Measurements from ENCODE around the gene CTNNA3. TPM values are rescaled to one million over a fixed set of nuclear protein-coding genes. Genes with fewer than 3 reads are reported as not detected.
A peak's percentile ranks its signal among the peaks of the same experiment; 100 is the strongest.

CTNNA3 gene
- total RNA-seq, 6 experiments from 2014 or later, result 0.19 to 3.6 (median 1.2) TPM

DNA sequence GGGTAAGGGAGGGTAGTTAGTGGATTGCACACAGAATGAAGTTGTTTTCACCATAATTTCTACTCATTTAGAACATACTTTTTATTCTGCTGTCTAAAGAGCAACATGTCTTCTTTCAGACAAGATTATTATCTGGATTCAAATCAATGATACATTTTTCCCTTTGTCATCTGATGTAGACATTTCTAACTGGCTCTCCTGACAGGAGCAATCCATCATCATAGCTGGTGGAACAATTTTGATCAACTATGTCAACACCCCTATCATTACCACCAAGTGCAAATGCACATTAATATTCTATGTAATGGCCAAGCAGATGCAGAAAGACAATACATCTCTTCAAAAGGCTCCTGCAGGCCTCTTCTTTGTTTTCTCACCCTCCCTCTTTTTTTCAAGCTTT, 1443.0 kb downstream of the CTNNA3 start:
- Histone ChIP-seq H3K4me1 (no peaks in the 10 kb centered on the region), H3K36me3 (no peaks in the 10 kb centered on the region), H3K9me3 (no peaks in the 10 kb centered on the region), H3K27ac (no peak overlapping the region), H3K4me3 (no peak overlapping the region), H3K27me3 (no peaks in the 10 kb centered on the region)
- no peak for ATAC-seq
- intact Hi-C loops (cut with DNase I), result no loop called here
- TF ChIP-seq, protein P1, sequence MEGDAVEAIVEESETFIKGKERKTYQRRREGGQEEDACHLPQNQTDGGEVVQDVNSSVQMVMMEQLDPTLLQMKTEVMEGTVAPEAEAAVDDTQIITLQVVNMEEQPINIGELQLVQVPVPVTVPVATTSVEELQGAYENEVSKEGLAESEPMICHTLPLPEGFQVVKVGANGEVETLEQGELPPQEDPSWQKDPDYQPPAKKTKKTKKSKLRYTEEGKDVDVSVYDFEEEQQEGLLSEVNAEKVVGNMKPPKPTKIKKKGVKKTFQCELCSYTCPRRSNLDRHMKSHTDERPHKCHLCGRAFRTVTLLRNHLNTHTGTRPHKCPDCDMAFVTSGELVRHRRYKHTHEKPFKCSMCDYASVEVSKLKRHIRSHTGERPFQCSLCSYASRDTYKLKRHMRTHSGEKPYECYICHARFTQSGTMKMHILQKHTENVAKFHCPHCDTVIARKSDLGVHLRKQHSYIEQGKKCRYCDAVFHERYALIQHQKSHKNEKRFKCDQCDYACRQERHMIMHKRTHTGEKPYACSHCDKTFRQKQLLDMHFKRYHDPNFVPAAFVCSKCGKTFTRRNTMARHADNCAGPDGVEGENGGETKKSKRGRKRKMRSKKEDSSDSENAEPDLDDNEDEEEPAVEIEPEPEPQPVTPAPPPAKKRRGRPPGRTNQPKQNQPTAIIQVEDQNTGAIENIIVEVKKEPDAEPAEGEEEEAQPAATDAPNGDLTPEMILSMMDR (IDR thresholded peaks at IDR 0.05), result no peak
- TF ChIP-seq POLR2A (IDR thresholded peaks at IDR 0.05), result no peak
- no peak for DNase-seq

DNA sequence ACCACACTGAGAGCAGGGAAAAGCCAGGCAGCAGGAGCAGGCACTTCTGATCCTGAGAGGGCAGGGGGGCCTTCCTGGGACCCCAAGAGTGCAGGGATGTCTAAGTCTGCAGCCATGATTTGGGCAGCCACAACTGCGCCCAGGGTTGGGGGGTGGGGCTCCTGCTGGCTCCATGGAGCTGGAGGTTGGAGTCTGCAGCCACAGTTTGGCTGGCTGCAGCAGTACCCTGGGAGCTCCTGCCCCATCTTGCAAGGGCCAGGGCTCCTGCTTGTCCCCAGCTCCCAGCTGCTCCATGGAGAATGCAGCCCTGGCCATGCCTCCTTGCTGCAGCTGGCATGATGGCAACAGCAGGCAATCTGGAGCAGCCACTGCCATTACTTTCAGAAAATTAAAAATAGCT, 1449.8 kb downstream of the CTNNA3 start:
- no CpG with 5 or more reads among the region's 1 CpG for WGBS (ENCODE audit: insufficient coverage, low coverage, low lambda C conversion rate, missing lambda C conversion rate)
- Histone ChIP-seq H3K27ac (no peak overlapping the region), H3K36me3 (no peaks in the 10 kb centered on the region), H3K4me3 (no peak overlapping the region), H3K9me3 (no peaks in the 10 kb centered on the region), H3K4me1 (no peaks in the 10 kb centered on the region), H3K27me3 (no peaks in the 10 kb centered on the region)
- TF ChIP-seq POLR2A (IDR thresholded peaks at IDR 0.05), result no peak
- TF ChIP-seq, protein P1 (IDR thresholded peaks at IDR 0.05), result no peak
- ATAC-seq (peak in 1 of 4 donors; percentile 18), DNase-seq (no peak)
- intact Hi-C loops (cut with DNase I), result no loop called here

DNA sequence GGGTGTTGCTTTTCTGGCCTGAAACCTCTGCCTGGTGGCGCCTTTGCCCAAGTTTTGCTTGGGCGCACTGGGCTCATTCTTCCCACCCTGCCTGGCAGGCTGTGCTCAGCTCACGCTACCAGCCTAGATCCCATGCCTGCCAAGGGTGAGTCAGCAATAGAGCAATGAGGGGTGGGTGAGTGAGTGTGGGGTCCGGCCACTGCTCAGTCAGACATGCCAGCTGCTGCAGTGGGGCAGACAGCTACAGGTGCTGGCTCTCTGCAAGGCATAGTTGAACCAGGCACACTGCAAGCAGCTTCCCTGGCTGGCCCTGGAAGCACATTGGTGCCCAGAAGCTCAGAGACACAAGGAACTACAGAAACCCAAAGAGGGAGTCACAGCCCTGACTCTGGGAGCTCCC, 1451.0 kb downstream of the CTNNA3 start:
- no peak for TF ChIP-seq POLR2A (IDR thresholded peaks at IDR 0.05)
- TF ChIP-seq, protein P1 (IDR thresholded peaks at IDR 0.05), result no peak
- Histone ChIP-seq H3K36me3 (no peaks in the 10 kb centered on the region), H3K4me1 (no peaks in the 10 kb centered on the region), H3K27me3 (no peaks in the 10 kb centered on the region), H3K4me3 (no peak overlapping the region), H3K27ac (no peak overlapping the region), H3K9me3 (no peaks in the 10 kb centered on the region)
- DNase-seq (no peak), ATAC-seq (no peak)
- intact Hi-C loops (cut with DNase I), result no loop called here
- WGBS (ENCODE audit: insufficient coverage, low coverage, low lambda C conversion rate, missing lambda C conversion rate), result 83% methylated on average over 3 of the region's 4 CpGs

DNA sequence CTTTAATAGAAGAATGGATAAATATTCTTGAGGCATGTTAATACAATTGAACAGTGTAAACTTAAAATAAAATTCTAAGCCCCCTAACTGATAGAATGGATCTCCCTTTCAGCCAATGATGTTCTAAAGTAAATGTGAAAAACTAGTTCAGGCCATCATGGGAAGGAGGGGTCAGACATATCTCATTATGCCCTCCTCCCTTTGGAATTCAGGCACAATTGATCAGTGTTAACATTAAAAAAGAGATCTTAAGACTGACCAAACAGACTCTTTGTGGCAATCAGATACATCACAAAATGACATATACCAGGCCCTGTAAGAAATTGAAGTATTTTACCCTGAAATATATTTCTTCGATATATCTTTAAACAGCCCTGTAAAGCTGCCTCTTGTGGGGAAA, 1453.1 kb downstream of the CTNNA3 start:
- ATAC-seq (no peak), DNase-seq (no peak)
- TF ChIP-seq POLR2A (IDR thresholded peaks at IDR 0.05), result no peak
- TF ChIP-seq, protein P1 (IDR thresholded peaks at IDR 0.05), result no peak
- H3K36me3 ChIP-seq, result no peaks in the 10 kb centered on the region
- WGBS (ENCODE audit: insufficient coverage, low coverage, low lambda C conversion rate, missing lambda C conversion rate), result 75% methylated on average over 1 of the region's 1 CpG
- intact Hi-C loops (cut with DNase I), result no loop called here
- H3K4me1 ChIP-seq, result no peaks in the 10 kb centered on the region
- no peak overlapping the region for H3K27ac ChIP-seq
- no peaks in the 10 kb centered on the region for H3K27me3 ChIP-seq
- no peak overlapping the region for H3K4me3 ChIP-seq
- H3K9me3 ChIP-seq, result no peaks in the 10 kb centered on the region

DNA sequence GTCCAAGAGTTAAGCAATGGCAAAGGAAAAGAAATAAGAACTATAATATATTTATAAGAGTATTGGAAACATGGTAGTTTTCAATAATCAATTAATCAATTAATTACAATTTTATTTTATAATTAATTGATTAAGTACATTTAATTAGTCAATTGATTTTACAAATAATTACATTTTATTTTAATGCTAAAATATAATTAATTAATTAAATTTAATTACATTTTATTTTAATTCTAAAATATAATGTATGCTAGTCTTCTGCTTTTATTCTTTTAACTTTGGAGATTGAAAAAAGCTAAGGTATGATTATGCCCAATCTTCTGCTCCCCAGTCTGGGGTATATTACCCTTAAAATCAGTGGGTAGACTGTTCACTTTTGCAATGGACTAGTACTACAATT, 1456.9 kb downstream of the CTNNA3 start:
- no peaks in the 10 kb centered on the region for H3K36me3 ChIP-seq
- H3K27me3 ChIP-seq, result no peaks in the 10 kb centered on the region
- TF ChIP-seq, protein P1 (IDR thresholded peaks at IDR 0.05), result no peak
- no peak for TF ChIP-seq POLR2A (IDR thresholded peaks at IDR 0.05)
- H3K4me3 ChIP-seq, result no peak overlapping the region
- no peaks in the 10 kb centered on the region for H3K9me3 ChIP-seq
- intact Hi-C loops (cut with DNase I), result no loop called here
- H3K27ac ChIP-seq, result no peak overlapping the region
- DNase-seq (no peak), ATAC-seq (no peak)
- no peaks in the 10 kb centered on the region for H3K4me1 ChIP-seq

Measured in right lobe of liver (tissue), 6 donors.